Endometrium (tissue), 2 donors: ENCODE results near the gene ATIC.
"Not testable (repeated sequence)": the region's sequence is repeated elsewhere in the genome, so short reads cannot be mapped to it uniquely, and the experiment has no call there.

ENCODE experiments used
- FAIRE-seq: peaks from 2 replicates; lab custom pipeline; 2012; peaks lifted over from hg19 to GRCh38; lab: Jason Lieb, UNC
- donor health status: control.
- donor health status: control.

ATIC gene

DNA sequence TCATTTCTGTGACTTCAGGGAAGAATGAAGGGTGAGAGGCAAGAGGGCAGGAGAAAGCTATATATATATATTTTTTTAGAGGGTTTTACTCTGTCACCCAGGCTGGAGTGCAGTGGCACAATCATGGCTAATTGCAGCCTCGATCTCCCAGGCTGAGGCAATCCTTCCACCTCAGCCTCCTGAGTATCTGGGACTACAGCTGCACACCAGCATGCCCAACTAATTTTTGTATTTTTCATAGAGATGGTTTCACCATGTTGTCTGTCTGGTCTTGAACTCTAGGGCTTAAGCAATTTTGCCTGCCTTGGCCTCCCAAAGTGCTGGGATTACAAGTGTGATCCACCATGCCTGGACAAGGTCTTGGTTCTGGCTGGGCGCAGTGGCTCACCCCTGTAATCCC is 3.4 kb downstream of the ATIC start:
- no peak for FAIRE-seq

DNA sequence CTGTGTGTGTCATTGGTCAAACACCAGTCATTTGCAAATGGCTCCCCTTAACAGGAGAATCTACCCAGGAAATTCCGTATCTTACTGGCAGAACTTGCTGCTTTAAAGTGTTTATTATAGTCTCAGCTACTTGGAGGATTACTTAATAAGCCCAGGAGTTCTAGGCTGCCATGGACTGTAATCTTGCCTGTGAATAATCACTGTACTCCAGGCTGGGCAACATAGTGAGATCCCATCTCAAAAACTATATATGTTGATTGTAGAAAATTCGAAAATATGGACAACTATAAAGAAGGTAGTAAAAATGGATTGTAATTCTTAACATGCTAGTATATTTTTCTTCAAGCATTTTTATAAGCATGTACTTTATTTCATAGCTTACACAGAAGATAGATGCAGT is 4.5 kb downstream of the ATIC start:
- no peak for FAIRE-seq

DNA sequence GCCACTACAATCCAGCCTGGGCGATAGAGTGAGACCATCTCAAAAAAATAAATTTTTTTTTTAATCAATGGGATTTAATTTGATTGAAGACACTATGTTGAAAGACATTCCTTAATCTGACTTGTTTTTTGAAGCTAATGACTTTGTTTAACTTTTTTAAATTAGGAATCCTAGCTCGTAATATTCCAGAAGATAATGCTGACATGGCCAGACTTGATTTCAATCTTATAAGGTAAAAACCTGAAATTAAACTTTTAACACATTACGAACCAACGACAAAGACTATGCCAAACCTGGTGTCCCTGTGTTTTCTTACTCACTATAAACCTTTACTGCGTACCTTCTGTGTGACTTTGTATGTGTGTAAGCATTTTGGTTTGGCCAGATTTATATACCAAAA is 7.6 kb downstream of the ATIC start:
- no peak for FAIRE-seq

DNA sequence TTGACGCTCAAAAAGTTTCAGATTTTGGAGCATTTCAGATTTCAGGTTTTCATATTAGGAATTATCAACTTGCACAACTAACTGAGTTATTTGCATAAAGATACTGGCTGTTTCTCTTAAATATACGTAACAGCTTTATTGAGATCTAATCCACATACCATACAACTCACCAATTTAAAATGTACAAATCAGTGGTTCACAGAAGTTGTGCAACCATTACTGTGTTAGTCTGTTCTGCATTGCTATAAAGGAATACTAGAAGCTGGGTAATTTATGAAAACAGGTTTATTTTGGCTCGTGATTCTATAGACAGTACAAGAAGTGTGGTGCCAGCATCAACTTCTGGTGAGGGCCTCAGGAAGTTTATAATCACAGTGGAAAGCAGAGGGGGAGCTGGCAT is 8.2 kb downstream of the ATIC start:
- FAIRE-seq: no peak

DNA sequence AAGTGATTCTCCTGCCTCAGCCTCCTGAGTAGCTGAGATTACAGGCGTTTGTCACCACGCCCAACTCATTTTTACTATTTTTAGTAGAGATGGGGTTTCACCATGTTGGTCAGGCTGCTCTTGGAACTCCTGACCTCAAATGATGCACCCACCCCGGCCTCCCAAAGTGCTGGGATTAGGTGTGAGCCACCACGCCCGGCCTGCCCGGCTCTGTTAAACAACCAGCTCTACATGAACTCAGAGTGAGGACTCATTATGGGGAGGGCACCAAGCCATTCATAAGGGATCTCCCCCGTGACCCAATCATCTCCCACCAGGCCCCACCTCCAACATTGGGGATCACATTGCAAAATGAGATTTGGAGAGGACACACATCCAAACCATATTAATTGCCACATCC is 8.8 kb downstream of the ATIC start:
- FAIRE-seq: no peak

DNA sequence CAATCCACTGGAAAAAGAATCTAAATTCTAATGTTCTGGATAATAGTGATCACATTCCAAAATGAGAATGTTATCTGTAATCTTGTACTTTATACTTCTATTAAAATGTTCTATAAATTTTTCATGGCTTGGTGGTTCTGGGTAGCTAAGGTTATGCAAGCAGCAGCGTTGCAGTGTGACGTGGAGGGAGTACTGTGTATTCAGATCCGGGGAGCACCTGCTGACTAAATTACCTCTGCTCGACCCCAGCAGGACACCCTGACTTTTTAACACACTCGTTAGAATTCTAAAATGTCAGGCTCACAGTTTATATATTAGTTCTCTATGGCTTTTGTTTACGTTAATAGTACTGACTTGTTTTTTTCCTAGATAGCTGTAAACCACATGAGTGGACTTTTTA is 13.0 kb downstream of the ATIC start:
- FAIRE-seq: no peak

DNA sequence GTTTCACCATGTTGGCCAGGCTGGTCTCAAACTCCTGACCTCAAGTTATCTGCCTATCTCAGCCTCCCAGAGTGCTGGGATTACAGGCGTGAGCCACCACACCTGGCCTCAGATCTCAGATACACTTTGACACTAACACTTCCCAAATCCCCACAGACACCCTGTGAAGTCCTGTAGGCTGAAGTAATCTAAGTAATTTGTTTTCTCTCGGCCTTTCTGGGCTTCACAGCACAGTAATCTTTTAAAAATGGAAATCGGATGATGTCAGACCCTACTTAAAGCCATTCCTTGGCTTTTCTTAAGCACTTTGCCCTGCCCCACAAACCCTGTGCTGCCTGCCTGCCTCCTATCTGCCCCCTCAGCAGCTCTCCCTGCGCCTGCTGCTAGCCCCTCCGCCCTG is 16.2 kb downstream of the ATIC start:
- no peak for FAIRE-seq

DNA sequence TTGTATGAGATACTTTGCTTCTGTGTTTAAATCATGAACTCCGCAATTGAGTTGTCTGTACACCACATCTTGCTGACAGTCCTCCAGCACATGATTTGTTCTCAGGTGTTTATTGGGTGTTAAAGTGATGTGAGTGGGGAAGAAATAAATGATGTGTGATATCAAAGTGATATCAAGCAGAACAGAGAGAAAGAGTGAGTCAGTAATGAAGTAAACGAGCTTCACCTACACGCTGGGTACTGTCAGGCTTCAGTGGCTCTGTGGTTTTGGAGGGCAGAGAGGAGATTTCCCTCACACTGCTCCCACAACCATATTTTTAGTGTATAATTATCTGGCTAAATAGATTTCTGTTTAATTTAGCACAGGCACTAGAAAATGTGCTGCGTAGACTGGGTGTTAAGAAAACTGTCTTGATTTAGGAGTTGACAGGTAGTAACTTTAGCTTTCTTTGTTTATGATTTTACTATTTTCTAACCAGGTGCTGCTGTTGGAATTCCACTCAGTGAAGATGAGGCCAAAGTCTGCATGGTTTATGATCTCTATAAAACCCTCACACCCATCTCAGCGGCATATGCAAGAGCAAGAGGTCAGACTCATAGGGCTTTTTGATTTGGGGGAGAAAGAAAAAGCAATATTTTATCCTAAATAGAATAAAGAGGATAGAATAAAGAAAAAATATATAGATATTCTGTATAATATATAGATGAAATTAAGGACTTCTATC is 21.2 kb downstream of the ATIC start:
- no peak for FAIRE-seq

DNA sequence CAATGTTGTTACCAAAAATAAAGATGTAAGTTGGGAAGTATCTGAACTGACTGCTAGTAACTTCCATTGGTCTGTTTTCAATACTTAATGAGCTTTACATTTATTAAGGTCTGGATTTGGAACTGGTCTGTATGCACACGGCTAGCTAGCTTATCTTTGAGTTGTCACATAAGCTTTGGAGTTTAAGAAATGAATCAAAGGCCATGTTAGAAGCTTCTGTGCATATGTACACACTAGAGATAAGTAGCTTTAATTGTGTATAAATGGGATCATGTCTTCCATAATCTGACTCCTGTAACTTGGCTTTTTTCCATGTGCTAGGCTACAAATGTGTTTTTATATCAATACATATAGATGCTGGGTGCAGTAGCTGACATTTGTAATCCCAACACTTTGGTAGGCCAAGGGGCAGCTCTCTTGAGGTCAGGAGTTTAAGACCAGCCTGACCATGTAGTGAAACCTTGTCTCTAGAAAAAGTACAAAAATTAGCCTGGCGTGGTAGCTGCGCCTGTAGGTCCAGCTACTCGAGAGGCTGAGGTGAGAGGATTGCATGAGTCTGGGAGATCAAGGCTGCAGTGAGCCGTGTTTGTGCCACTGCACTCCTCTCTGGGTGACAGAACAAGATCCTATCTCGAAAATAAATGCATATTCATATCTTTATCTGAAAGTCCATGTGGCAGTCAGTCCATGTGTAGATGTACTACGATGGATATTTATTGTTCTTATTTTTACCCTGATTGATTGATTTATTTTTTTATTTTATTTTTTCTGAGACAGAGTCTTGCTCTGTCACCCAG is 27.2 kb downstream of the ATIC start:
- no peak for FAIRE-seq

DNA sequence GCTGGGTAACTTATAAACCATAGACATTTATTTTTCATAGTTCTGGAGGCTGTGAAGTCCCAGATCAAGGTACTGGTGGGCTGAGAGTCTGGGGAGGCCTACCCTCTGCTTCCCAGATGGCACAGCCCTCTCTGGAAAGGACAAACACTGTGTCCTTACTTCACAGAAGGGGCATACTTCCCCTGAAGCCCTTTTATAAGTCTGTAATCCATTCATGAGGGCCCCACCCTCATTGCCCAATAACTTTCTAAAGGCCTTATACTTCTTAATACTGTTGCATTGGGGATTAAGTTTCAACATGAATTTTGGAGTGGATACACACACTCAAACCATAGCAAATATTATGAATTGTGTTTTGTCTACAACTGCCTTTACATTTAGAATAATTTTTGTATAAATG is 36.0 kb downstream of the ATIC start:
- FAIRE-seq: no peak

DNA sequence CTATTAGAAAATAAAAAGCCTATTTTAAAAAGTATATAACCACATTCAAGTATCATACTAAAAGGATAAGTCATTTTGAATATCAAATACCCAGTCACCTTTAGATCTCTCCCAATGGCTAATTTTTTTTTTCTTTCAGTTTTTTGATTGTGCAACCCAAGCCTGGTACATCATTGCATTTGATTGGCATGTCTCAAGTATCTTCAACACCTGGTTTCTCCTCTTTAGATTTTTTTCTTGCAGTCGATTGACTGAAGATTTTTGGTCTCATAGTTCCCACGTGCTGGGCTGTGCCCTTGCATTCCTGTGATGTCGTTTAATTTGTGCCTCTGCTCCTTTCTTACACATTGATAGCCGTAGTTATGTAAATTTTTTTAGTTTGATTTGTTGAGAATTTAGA is 40.7 kb downstream of the ATIC start:
- no peak for FAIRE-seq

DNA sequence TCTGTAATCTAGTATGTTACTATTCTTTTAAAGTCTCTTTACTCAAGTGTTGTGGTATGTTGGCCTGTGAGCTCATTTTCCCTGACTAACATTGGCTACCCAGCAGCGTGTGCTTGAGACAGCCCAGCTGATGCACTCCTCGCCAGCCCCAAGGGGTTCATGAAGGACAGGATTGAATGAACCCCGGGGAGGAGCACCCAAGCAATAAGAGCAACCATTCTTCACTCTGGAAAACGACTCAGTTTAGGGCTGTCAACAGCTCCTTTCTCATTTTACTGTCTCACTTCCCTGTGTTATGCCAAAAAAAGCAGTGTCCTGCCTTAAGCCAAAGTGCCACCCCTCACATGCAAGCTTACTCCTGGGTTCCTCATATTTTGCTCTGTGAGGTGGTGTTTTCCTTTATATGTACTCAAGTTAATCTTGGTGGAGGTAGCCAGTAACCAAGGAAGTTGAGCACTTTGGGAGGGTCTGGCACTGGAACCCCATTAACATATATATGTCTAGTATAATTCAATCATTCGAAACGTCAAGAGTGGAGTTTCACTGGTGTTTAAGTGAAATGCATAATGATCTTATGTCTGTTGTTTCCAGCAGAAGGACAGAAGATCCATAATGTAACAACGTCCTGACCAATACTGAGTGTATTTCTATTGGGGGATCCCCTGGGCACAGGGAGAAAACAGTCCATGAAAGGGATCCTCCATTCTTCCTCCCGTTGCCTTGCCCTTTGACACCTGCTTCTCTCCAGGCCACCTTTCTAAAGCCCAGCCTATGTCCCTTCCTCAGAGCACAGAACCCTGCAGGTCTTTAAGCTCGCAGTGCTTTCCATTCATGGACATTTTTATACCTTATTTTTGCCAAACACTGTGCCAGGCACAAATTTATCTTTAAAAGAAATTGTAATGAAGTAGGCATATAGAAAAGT is 43.2 kb downstream of the ATIC start:
- no peak for FAIRE-seq

DNA sequence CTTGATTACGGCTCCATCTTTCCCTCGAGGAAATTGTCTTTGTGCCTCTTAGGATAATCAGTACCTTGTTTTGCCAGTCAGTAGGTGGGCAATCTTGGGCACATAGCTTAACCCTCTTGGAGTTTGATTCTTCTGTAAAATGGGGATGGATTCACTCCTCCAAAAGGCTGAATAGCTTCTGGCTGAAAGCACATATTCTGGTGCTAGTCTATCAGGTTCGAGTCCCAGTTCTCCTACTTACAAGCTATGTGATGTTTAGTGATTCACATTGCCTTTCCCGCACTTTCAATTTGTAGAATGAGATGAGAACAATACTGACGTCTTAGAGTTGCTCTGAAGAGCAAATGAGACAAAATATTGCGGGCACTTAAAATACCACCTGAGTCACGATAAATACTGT is 43.9 kb downstream of the ATIC start:
- no peak for FAIRE-seq

DNA sequence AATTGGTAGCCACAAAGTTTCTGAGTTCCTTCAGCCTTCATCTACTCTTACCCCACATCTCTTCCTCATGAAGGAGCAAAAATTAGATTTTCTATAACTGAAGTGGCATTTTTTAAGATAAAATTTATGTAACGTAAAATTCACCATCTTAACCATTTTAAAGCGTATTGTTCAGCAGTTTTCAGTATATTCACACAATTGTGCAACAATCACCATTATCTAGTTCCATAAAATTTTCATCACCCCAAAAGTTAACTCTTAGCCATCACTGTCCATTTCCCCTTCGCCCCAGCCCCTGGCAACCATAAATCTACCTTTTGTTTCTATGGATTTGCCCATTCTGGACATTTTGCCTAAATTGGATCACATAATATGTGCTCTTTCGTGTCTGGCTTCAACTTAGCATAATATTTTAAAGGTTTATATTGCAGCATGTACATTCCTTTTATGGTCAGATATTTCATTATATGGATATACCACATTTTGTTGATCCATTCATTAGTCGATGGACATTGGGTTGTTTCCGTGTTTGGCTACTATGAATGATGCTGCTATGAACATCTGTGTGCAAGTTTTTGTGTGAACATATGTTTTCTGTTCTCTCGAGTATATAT is 44.6 kb downstream of the ATIC start:
- no peak for FAIRE-seq

DNA sequence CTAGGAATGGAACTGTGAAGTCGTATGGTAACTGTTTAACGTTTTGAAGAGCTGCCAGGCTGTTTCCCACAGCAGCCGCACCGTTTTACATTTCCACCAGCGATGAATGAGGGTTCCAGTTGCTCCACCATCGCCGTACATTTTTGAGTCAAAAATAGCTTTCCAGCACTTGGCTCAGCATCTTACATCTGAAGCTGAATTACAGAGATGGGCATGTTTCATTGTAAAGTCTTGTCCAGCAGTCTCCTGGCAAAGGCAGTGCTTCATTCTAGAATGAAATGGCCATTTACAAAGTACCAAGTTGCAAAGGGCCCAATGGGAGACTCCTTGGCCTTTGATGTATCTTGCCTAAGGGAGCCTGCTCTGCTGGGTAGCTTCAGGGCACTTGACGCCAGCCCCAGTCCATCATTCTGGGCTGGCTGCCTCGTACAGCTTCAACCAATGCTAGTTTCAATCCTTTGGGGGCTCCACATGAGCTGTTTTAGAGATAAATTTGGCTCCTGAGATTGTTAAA is 45.1 kb downstream of the ATIC start:
- no peak for FAIRE-seq

DNA sequence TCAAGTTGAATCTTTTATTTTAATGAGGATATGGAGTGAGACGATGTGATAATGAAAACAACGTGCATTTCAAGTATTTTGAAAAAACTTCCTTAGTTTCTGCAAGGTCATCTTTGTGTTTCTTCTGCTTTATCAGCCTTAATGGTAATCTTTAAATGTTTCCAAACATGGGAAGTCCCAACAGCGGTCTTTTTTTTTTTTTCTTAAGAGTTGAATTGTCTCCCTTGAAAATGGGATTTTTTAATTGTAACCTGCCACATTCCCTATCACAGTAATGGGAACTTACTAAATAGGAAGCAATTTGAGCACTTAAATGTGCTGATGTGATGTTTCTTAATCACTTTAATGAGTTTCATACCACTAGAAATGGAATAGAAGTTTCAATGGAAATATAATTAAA is 45.8 kb downstream of the ATIC start:
- no peak for FAIRE-seq

DNA sequence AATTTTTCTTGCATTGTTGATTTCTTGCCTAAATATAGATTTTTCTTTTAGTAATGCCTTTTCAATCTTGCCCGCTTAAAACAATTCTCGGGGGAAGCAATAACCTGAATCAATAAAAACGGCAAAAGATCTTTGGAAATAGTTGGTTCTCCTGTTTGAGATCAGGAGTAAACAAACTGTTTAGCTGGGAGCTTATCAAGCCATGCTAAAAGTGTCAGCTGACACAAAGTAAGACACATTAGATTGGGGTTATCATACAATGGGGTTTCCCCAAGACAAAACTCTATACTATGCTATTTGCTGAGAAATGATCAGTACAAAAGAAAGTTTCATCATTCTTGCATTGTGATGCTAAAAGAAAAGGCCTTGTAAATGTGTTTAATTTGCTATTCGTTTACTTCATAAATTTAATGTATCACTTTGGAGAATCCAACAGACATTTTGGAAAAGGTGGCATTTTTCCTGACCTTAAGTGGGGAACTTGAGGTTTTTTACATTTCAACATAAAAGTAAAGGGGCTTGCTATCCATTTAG is 46.5 kb downstream of the ATIC start:
- FAIRE-seq: no peak

DNA sequence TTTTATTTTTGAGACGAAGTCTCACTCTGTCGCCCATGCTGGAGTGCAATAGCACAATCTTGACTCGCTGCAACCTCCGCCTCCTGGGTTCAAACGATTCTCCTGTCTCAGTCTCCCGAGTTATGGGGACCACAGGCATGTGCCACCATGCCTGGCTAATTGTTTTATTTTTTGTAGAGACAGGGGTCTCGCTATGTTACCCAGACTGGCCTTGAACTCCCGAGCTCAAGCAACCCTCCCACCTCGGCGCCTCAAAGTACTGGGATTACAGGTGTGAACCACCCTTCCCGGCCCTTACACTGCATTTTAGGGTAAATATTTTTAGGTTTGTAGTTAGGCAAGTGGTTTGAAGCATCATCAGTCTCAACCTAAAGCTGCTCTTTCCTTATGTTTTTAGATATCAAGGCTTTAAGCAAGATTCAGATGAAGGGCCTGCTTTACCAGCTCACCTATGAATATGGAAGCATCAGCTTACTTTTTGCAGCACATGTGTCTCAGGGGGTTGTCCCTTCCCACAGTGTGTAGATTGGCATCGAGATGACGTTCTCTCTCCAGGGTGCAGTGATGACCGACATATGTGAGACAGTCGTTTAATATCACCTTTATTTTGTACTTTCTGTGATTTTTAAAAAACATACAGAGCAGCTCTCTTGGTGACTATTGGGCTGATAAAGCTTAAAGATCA is 47.2 kb downstream of the ATIC start:
- no peak for FAIRE-seq

DNA sequence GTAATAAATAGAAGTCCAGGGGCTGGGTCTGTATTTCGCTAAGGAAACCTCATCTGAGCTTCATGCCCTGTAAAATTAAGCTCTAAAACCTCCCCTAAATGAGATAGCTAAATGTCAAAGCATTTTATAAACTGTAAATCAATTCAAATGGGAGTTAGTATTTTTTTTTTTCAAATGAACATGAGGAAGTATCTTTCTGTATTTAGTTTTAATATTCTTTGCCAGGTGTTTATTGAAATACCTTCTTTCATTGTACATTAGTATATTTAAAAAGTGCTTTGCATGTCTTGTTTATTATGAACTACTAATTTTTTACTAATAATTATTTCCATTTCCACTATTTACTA is 47.7 kb downstream of the ATIC start:
- FAIRE-seq: no peak

DNA sequence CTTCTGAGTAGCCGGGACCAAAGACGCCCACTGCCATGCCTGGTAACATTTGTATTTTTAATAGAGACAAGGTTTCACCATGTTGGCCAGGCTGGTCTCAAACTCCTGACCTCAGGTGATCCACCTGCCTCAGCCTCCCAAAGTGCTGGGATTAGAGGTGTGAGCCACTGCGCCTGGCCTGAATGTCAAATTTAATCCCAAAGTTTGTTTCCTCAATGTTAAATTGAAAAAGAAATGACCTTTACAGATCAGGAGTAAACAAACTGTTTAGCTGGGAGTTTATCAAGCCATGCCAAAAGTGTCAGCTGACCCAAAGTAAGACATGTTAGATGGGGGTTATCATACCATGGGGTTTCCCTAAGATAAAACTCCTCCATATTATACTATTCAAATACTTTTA is 48.2 kb downstream of the ATIC start:
- not testable (repeated sequence) for FAIRE-seq

DNA sequence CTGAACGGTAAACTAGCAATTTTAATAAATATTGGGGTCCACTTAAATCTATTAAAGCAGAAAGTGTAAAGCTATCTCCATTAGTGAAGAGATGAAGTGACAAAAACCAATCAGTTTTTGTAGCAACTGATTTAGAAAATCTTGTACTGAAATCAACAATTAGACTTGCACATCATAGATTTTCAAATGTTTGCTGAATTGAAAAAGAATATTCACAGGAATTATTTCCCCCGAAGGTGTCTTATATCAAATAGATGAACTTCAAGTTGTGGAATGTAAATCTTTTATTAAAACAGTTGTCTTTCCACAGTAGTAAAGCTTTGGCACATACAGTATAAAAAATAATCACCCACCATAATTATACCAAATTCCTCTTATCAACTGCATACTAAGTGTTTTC is 48.7 kb downstream of the ATIC start:
- FAIRE-seq: no peak
